Type B pancreatic cell (in vitro differentiated cells): Measurements from ENCODE around the gene ASXL3. TPM values are rescaled to one million over a fixed set of nuclear protein-coding genes. Genes with fewer than 3 reads are reported as not detected.

ENCODE experiments used
- DNase-seq: peaks from one replicate; pipeline ENCODE4 v3.0.0; 2021; ENCODE audit warnings: mixed read lengths; ENCODE audit not compliant: unreplicated experiment; ENCODE audit errors: extremely low spot score
- H3K27ac Mint-ChIP-seq: 2 replicates; pipeline ENCODE4 v1.8.0; 2021; ENCODE audit warnings: mild to moderate bottlenecking, mixed read lengths
- H3K27me3 Mint-ChIP-seq: 2 replicates; pipeline ENCODE4 v1.8.0; 2021; ENCODE audit warnings: mixed read lengths
- H3K36me3 Mint-ChIP-seq: 2 replicates; pipeline ENCODE4 v1.8.0; 2021; ENCODE audit warnings: mixed read lengths
- H3K4me1 Mint-ChIP-seq: one replicate; pipeline ENCODE4 v1.8.0; 2021; ENCODE audit warnings: mixed read lengths; ENCODE audit not compliant: unreplicated experiment
- H3K4me3 Mint-ChIP-seq: 2 replicates; pipeline ENCODE4 v1.8.0; 2021; ENCODE audit warnings: mild to moderate bottlenecking, mixed read lengths
- H3K9me3 Mint-ChIP-seq: 2 replicates; pipeline ENCODE4 v1.8.0; 2021; ENCODE audit warnings: mixed read lengths
- CTCF ChIP-seq: fragments of 200-600 bp; sonication (generic); conservative IDR thresholded peaks from 2 replicates; pipeline ENCODE4 v1.5.0; 2021; ENCODE audit warnings: antibody characterized with exemption, mild to moderate bottlenecking
- total RNA-seq: library from RNA; stranded (reverse); gene quantifications from 2 replicates; pipeline ENCODE4 v1.2.1, GENCODE V29; 2021; ENCODE audit warnings: low replicate concordance

Gene ASXL3
- total RNA-seq, 1 donor from 2014 or later, result 24.4 TPM

DNA sequence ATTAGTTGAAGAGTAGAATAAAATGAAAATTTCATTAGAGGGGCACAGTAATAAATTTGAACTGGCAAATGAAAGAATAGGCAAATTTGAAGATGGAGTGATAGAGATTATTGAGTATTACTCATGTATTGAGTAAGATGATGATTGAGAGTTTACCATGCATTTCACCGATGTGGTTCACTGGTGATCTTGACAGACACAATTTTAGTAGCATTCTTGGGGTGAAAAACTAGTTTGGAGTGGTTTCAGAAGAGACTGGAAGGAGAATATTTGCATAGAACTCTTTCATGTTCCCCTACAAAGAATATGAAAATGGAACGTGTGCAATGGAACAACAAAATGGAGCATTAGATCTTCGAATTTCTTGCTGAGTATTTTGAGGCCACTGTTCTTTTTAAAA lies 121.4 kb downstream of the ASXL3 start:
- H3K9me3 Mint-ChIP-seq, result no peaks in the 10 kb centered on the region
- H3K36me3 Mint-ChIP-seq, result peaks cover 3% of the 10 kb centered on the region
- no peaks in the 10 kb centered on the region for H3K4me1 Mint-ChIP-seq
- DNase-seq, result no peak
- no peaks in the 10 kb centered on the region for H3K27me3 Mint-ChIP-seq
- TF ChIP-seq CTCF, result no peak
- H3K4me3 Mint-ChIP-seq, result no peak overlapping the region
- H3K27ac Mint-ChIP-seq, result no peak overlapping the region

DNA sequence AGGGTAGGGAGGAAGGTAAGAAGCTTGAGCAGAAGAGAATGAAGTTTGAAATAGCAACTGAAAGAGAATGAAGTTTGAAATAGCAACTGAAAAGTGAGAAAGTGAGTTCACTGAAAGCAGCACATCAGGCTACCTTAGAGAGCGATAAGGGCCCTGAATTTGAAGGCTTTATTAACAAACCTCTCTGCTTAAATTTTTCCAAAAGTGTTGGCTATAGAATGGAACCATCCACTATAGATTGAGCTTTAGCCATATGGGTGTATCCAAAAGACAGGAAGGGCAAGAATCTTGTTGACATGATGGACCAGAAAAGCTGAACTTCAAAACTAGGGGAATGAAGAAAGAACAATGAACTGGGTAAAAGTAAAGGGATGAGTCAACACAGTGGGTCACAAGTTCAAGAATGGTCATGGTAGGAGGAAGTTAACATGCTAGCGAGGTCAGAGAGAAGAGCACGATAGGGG lies 122.5 kb downstream of the ASXL3 start:
- H3K36me3 Mint-ChIP-seq, result peaks cover 3% of the 10 kb centered on the region
- H3K4me1 Mint-ChIP-seq, result no peaks in the 10 kb centered on the region
- H3K4me3 Mint-ChIP-seq, result no peak overlapping the region
- H3K27me3 Mint-ChIP-seq, result no peaks in the 10 kb centered on the region
- no peak overlapping the region for H3K27ac Mint-ChIP-seq
- DNase-seq, result no peak
- H3K9me3 Mint-ChIP-seq, result no peaks in the 10 kb centered on the region
- TF ChIP-seq CTCF, result no peak

DNA sequence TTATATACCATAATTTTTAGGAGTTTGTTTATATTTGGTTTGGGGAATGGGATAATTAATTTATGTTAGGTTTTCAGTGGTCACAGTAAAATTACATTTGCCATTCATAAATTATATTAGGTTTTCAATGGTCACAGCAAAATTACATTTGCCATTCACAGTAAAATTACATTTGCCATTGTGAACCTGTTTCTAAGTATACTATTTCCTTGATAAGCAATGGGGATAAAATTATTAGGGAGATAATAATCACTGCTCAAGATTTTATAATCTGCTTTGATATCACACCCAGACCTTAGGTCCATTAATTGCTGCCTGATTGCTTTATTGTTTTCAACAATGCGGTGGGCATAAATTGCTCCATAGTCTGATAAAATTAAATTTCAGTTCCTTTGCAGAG lies 124.6 kb downstream of the ASXL3 start:
- H3K27me3 Mint-ChIP-seq, result no peaks in the 10 kb centered on the region
- H3K36me3 Mint-ChIP-seq, result peaks cover 5% of the 10 kb centered on the region
- no peak overlapping the region for H3K4me3 Mint-ChIP-seq
- no peak for TF ChIP-seq CTCF
- no peak overlapping the region for H3K27ac Mint-ChIP-seq
- H3K9me3 Mint-ChIP-seq, result no peaks in the 10 kb centered on the region
- H3K4me1 Mint-ChIP-seq, result no peaks in the 10 kb centered on the region
- DNase-seq, result no peak

- Mint-ChIP-seq H3K36me3 (peaks cover 5% of the 10 kb centered on the region), H3K9me3 (no peaks in the 10 kb centered on the region), H3K27me3 (no peaks in the 10 kb centered on the region), H3K27ac (no peak overlapping the region), H3K4me1 (no peaks in the 10 kb centered on the region), H3K4me3 (no peak overlapping the region)
- TF ChIP-seq CTCF, result no peak
- no peak for DNase-seq
These were observed 128.4 kb downstream of the ASXL3 start for GRCh38 chr18:33706391-33706790.

- no peaks in the 10 kb centered on the region for H3K4me1 Mint-ChIP-seq
- no peak for TF ChIP-seq CTCF
- H3K27me3 Mint-ChIP-seq, result no peaks in the 10 kb centered on the region
- no peak for DNase-seq
- peaks cover 9% of the 10 kb centered on the region for H3K36me3 Mint-ChIP-seq
- H3K27ac Mint-ChIP-seq, result no peak overlapping the region
- no peaks in the 10 kb centered on the region for H3K9me3 Mint-ChIP-seq
- H3K4me3 Mint-ChIP-seq, result no peak overlapping the region
These were observed 130.9 kb downstream of the ASXL3 start for GRCh38 chr18:33708876-33709275.

DNA sequence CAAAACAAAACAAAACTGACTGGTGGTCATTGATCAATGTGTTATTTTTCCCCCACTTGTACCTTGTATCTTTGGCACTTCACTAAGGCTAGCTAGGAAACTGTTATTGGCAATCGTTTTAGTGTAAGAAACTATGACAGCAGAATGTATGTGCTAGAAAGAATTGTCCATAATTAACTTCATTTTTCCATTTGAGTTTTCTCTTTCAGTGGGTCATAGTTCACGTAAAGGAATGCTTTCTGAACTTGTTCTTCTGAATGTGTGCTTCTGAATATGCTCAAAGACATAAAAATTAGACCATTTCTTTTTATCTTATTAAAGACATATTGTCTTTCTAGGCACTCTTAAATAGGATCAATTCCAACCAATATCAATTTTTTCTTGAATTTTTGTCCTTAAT lies 132.2 kb downstream of the ASXL3 start:
- no peak for TF ChIP-seq CTCF
- Mint-ChIP-seq H3K36me3 (peaks cover 9% of the 10 kb centered on the region), H3K27ac (no peak overlapping the region), H3K4me1 (no peaks in the 10 kb centered on the region), H3K4me3 (no peak overlapping the region), H3K9me3 (no peaks in the 10 kb centered on the region), H3K27me3 (no peaks in the 10 kb centered on the region)
- no peak for DNase-seq
